ENCODE measurements around the gene PJA2. TPM values are rescaled to one million over a fixed set of nuclear protein-coding genes. Genes with fewer than 3 reads are reported as not detected.

The PJA2 gene
- polyA plus RNA-seq, 1 donor from 2014 or later, result 142 TPM

GRCh38 chr5:109390188-109390587, 19.6 kb downstream of the PJA2 start:
- H3K9me2 ChIP-seq (ENCODE audit: insufficient read depth, low read length), result no peaks in the 10 kb centered on the region
- TF ChIP-seq POLR2AphosphoS5 (IDR thresholded peaks at IDR 0.05) (no peak), EP300 (conservative IDR thresholded peaks at IDR 0.05; ENCODE audit: poor library complexity, severe bottlenecking) (no peak), TAF1 (IDR thresholded peaks at IDR 0.05; ENCODE audit: low read depth) (no peak), CTCF (IDR thresholded peaks at IDR 0.05; ENCODE audit: poor library complexity, severe bottlenecking) (no peak), REST (IDR thresholded peaks at IDR 0.05; ENCODE audit: borderline replicate concordance) (no peak), SMC3 (conservative IDR thresholded peaks at IDR 0.05; ENCODE audit: poor library complexity) (no peak), RAD21 (conservative IDR thresholded peaks at IDR 0.05) (no peak), MXI1 (conservative IDR thresholded peaks at IDR 0.05; ENCODE audit: poor library complexity, severe bottlenecking) (no peak), EZH2 (IDR thresholded peaks at IDR 0.05; ENCODE audit: borderline replicate concordance, insufficient read depth, low read length, poor library complexity, severe bottlenecking) (no peak)
- no peaks in the 10 kb centered on the region for H4K20me1 ChIP-seq (ENCODE audit: insufficient read depth)

GRCh38 chr5:109388407-109388806, 21.4 kb downstream of the PJA2 start:
- no peak overlapping the region for H3K4me3 ChIP-seq (ENCODE audit: low read length)
- TF ChIP-seq RAD21 (conservative IDR thresholded peaks at IDR 0.05), result no peak
- no peak for TF ChIP-seq EZH2 (IDR thresholded peaks at IDR 0.05; ENCODE audit: borderline replicate concordance, insufficient read depth, low read length, poor library complexity, severe bottlenecking)
- no peak for TF ChIP-seq CTCF (IDR thresholded peaks at IDR 0.05; ENCODE audit: poor library complexity, severe bottlenecking)
- no peak for TF ChIP-seq POLR2AphosphoS5 (IDR thresholded peaks at IDR 0.05)
- no peak for TF ChIP-seq TAF1 (IDR thresholded peaks at IDR 0.05; ENCODE audit: low read depth)
- TF ChIP-seq REST (IDR thresholded peaks at IDR 0.05; ENCODE audit: borderline replicate concordance), result no peak
- no peak for TF ChIP-seq EP300 (conservative IDR thresholded peaks at IDR 0.05; ENCODE audit: poor library complexity, severe bottlenecking)
- TF ChIP-seq MXI1 (conservative IDR thresholded peaks at IDR 0.05; ENCODE audit: poor library complexity, severe bottlenecking), result no peak
- TF ChIP-seq SMC3 (conservative IDR thresholded peaks at IDR 0.05; ENCODE audit: poor library complexity), result no peak
- H3K27me3 ChIP-seq (ENCODE audit: insufficient read depth, low read depth, low read length), result no peaks in the 10 kb centered on the region
- H3K4me2 ChIP-seq (ENCODE audit: low read length), result no peak overlapping the region
- no peak overlapping the region for H2AFZ ChIP-seq (ENCODE audit: low read depth, low read length)
- no peaks in the 10 kb centered on the region for H3K9me2 ChIP-seq (ENCODE audit: insufficient read depth, low read length)
- no peak overlapping the region for H3K27ac ChIP-seq (ENCODE audit: low read length)
- H3K36me3 ChIP-seq (ENCODE audit: insufficient read depth, low read length), result no peaks in the 10 kb centered on the region
- no peaks in the 10 kb centered on the region for H3K9me3 ChIP-seq (ENCODE audit: low read length)
- peaks cover 95% of the 10 kb centered on the region for H3K79me2 ChIP-seq (replicated peaks; ENCODE audit: insufficient read depth, low read length)
- no peaks in the 10 kb centered on the region for H3F3A ChIP-seq (ENCODE audit: insufficient read depth, low read length, poor library complexity, severe bottlenecking)
- no peaks in the 10 kb centered on the region for H4K20me1 ChIP-seq (ENCODE audit: insufficient read depth)
- H3K9ac ChIP-seq (ENCODE audit: low read length), result no peak overlapping the region

More at GRCh38 chr5:109390188-109390587, 19.6 kb downstream of the PJA2 start:
- H2AFZ ChIP-seq (ENCODE audit: low read depth, low read length), result no peak overlapping the region
- H3K9me3 ChIP-seq (ENCODE audit: low read length), result no peaks in the 10 kb centered on the region
- no peaks in the 10 kb centered on the region for H3F3A ChIP-seq (ENCODE audit: insufficient read depth, low read length, poor library complexity, severe bottlenecking)
- H3K27me3 ChIP-seq (ENCODE audit: insufficient read depth, low read depth, low read length), result no peaks in the 10 kb centered on the region
- no peak overlapping the region for H3K27ac ChIP-seq (ENCODE audit: low read length)
- no peak overlapping the region for H3K9ac ChIP-seq (ENCODE audit: low read length)
- H3K79me2 ChIP-seq (replicated peaks; ENCODE audit: insufficient read depth, low read length), result peaks cover 97% of the 10 kb centered on the region
- no peak overlapping the region for H3K4me3 ChIP-seq (ENCODE audit: low read length)
- no peaks in the 10 kb centered on the region for H3K36me3 ChIP-seq (ENCODE audit: insufficient read depth, low read length)
- H3K4me2 ChIP-seq (ENCODE audit: low read length), result no peak overlapping the region
